Aorta (tissue), 5 donors: ENCODE data around the gene NCL. TPM values are rescaled to one million over a fixed set of nuclear protein-coding genes. Genes with fewer than 3 reads are reported as not detected.
"Not testable (repeated sequence)": the region's sequence is repeated elsewhere in the genome, so short reads cannot be mapped to it uniquely, and the experiment has no call there.

Experiments
- ATAC-seq: fragments of 200-7000 bp; cut with Tn5 transposase; one replicate; pipeline ENCODE4 v1.9.1; 2022; ENCODE audit warnings: moderate library complexity; ENCODE audit not compliant: low FRiP score
- DNase-seq, 2 donors: peaks; one replicate each; pipeline ENCODE4 v3.0.0-alpha.2; 2020
- H3K27ac ChIP-seq, 2 donors: one replicate each; pipeline ENCODE4 v1.5.1; 2013; ENCODE audit warnings: low read length in 2 of 2, mild to moderate bottlenecking in 2 of 2, moderate library complexity in 2 of 2, control low read depth in 1 of 2, inconsistent platforms in 1 of 2, low read depth in 1 of 2
- H3K27me3 ChIP-seq, 2 donors: one replicate each; pipeline ENCODE4 v1.6.1; 2013; ENCODE audit warnings: control low read depth in 1 of 2, low read length in 1 of 2, mild to moderate bottlenecking in 1 of 2, moderate library complexity in 1 of 2; ENCODE audit not compliant: insufficient read depth in 2 of 2, control insufficient read depth in 1 of 2
- H3K36me3 ChIP-seq, 2 donors: one replicate each; pipeline ENCODE4 v1.6.1; 2013; ENCODE audit warnings: control low read depth in 1 of 2, low read length in 1 of 2, mild to moderate bottlenecking in 1 of 2; ENCODE audit not compliant: insufficient read depth in 2 of 2, control insufficient read depth in 1 of 2
- H3K4me1 ChIP-seq, 2 donors: one replicate each; pipeline ENCODE4 v1.6.1; 2013; ENCODE audit warnings: low read length in 2 of 2, control low read depth in 1 of 2, mild to moderate bottlenecking in 1 of 2, moderate library complexity in 1 of 2; ENCODE audit not compliant: insufficient read depth in 2 of 2, control insufficient read depth in 1 of 2
- H3K4me3 ChIP-seq, 2 donors: one replicate each; pipeline ENCODE4 v1.5.1; 2013; ENCODE audit warnings: low read length in 2 of 2, control low read depth in 1 of 2, mild to moderate bottlenecking in 1 of 2
- H3K9me3 ChIP-seq: one replicate; pipeline ENCODE4 v1.6.1; 2013; ENCODE audit warnings: mild to moderate bottlenecking, low read length; ENCODE audit not compliant: control insufficient read depth
- WGBS, 2 donors: extraction: QIAGEN DNeasy Blood & Tissue Kit; methylation state at CpG; one replicate each; pipeline ENCODE4 v1.1.7; 2013; 5-methylcytosine and 5-hydroxymethylcytosine counted together
- intact Hi-C, 2 donors: fragments of 100-400 bp; cut with DNase I; formaldehyde crosslinking; loops; one replicate each; pipeline versions ENCODE4 v1.14.2 to v1.15.0; 2022
- polyA plus RNA-seq, 2 donors: library from polyadenylated mRNA; stranded (reverse); fragments of 200-250 nt; gene quantifications; one replicate each; pipeline ENCODE4 v1.2.3, GENCODE V29; 2013
- total RNA-seq, 2 donors: library from RNA; stranded (reverse); fragmentation: NEBNext Ultra II Directional; extraction: Animal tissue kit (Norgen Biotek cat#: 25700); gene quantifications; one replicate each; pipeline ENCODE4 v1.2.1, GENCODE V29; 2021
- donor health status: healthy with polysubstance abuse.
- donor health status: Bipolar disorder and iron deficiency.
- donor health status: DM: no; HTN: no; CAD: no.
- donor health status: DM: no; HTN: no; CAD: no.
- donor health status: DM: yes; HTN: yes; CAD: no.

NCL gene
- total and polyA plus RNA-seq, 4 donors, result 178 to 408 (median 240) TPM

DNA sequence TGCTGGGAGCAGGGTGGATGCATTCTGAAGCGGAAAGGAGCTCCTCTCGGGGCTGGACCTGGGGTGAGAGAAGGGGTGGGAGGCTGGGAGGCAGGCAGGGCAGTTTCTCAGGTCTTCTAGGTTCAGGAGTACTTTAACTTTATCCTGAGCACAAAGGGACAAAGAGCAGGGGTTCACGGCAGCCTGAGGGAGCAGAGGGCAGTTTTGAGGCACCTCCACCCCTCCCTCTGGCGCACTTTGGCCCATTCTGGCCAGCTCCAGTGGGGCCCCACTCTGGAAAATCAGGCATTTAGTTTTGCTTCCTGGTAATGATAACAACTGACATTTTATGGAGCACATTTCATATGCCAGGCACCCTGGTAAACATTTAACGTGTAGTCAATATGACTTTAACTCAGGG, 54.5 kb downstream of the NCL start:
- no peaks in the 10 kb centered on the region for H3K27me3 ChIP-seq
- DNase-seq (no peak), ATAC-seq (no peak)
- WGBS, 2 donors, result 95 to 97% methylated on average over 5 of the region's 5 CpGs
- no peak overlapping the region for H3K4me3 ChIP-seq
- H3K4me1 ChIP-seq, result peaks cover 0 to 2% of the 10 kb centered on the region in 2 donors
- no peaks in the 10 kb centered on the region for H3K9me3 ChIP-seq
- H3K36me3 ChIP-seq, result no peaks in the 10 kb centered on the region
- intact Hi-C loops, result loop anchor here (5.0 to 10.0 kb wide), 7 partner anchors 102 to 307 kb away; no protein-coding TSS in a partner anchor
- H3K27ac ChIP-seq, result no peak overlapping the region

DNA sequence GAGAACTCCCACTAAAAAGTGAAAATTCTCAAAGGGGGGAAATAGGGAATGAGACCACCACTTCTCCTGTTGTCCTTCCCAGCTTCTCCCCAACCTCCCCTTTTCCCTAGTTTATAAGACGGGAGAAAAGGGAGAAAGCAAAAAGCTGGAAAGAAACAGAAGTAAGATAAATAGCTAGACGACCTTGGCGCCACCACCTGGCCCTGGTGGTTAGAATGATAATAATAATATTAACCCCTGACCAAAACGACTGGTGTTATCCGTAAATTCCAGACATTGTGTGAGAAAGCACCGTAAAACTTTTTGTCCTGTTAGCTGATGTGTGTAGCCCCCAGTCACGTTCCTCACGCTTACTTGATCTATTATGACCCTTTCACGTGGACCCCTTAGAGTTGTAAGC, 56.0 kb downstream of the NCL start:
- H3K4me1 ChIP-seq, H3K36me3 ChIP-seq, H3K27ac ChIP-seq, ATAC-seq, H3K27me3 ChIP-seq, DNase-seq, H3K9me3 ChIP-seq, H3K4me3 ChIP-seq: not testable (repeated sequence)
- intact Hi-C loops, result loop anchor here in 1 of 2 donors (5.0 kb wide), 1 partner anchor 101 kb away; no protein-coding TSS in a partner anchor
- WGBS, 2 donors, result 70 to 85% methylated on average over 9 of the region's 9 CpGs

DNA sequence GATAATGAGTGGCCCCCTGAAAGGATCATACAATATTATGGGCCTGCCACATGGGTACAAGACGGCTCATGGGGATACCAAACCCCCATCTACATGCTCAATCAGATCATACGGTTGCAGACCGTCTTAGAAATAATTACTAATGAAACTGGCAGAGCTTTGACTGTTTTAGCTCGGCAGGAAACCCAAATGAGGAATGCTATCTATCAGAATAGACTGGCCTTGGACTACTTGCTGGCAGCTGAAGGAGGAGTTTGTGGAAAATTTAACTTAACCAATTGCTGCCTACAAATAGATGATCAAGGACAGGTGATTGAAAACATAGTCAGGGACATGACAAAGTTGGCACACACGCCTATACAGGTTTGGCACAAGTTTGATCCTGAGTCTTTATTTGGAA, 56.6 kb downstream of the NCL start:
- not testable (repeated sequence) for H3K9me3 ChIP-seq, ATAC-seq, H3K27me3 ChIP-seq, H3K4me3 ChIP-seq, DNase-seq, H3K27ac ChIP-seq, H3K4me1 ChIP-seq, H3K36me3 ChIP-seq
- intact Hi-C loops, result loop anchor here in 1 of 2 donors (5.0 kb wide), 1 partner anchor 100 kb away; no protein-coding TSS in a partner anchor
- 41 to 45% methylated on average over 5 of the region's 5 CpGs for WGBS, 2 donors

DNA sequence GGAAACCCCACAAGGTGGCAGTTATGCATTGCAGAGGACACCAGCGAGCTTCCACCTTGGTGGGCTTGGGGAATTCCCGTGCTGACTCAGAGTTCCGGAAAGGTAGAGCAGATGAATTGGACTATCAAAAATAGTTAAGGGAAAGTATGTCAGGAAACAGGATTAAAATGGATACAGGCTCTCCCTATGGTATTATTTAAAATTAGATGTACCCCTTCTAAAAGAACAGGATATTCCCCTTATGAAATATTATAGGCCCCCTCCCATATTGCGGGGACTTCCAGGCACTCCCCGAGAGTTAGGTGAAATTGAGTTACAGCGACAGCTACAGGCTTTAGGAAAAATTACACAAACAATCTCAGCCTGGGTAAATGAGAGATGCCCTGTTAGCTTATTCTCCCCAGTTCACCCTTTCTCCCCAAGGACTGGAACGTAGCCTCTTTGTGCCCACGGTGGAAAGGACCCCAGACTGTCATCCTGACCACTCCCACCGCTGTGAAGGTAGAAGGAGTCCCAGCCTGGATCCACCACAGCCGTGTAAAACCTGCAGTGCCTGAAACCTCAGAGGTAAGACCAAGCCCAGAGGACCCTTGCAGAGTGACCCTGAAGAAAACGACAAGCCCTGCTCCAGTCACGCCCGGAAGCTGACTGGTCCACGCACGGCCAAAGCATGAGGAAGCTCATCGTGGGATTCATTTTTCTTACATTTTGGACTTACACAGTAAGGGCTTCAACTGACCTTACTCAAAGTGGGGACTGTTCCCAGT, 58.5 kb downstream of the NCL start:
- DNase-seq, H3K27ac ChIP-seq: not testable (repeated sequence)
- intact Hi-C loops, result loop anchor here in 1 of 2 donors (5.0 kb wide), 1 partner anchor 98 kb away; no protein-coding TSS in a partner anchor

DNA sequence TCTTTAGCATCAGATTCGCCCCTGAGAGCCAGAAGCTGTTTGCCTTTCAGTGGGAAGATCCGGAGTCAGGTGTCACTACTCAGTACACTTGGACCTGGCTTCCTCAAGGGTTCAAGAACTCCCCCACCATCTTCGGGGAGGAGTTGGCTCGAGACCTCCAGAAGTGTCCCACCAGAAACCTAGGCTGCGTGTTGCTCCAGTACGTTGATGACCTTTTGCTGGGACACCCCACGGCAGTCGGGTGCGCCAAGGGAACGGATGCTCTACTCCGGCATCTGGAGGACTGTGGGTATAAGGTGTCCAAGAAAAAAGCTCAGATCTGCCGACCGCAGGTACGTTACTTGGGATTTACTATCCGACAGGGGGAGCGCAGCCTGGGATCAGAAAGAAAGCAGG, 60.1 kb downstream of the NCL start:
- 92% methylated on average over 16 of the region's 16 CpGs for WGBS, 2 donors
- DNase-seq, H3K27me3 ChIP-seq, H3K4me1 ChIP-seq, H3K36me3 ChIP-seq, intact Hi-C loops, H3K9me3 ChIP-seq, H3K27ac ChIP-seq, H3K4me3 ChIP-seq, ATAC-seq: not testable (repeated sequence)

More for the DNA sequence above, 58.5 kb downstream of the NCL start:
- H3K9me3 ChIP-seq, H3K36me3 ChIP-seq, H3K4me1 ChIP-seq, H3K4me3 ChIP-seq, H3K27me3 ChIP-seq, ATAC-seq: not testable (repeated sequence)
- WGBS, 2 donors, result 27 to 28% methylated on average over 16 of the region's 16 CpGs

Other genes starting within 250 kb of the NCL start
- 1 to 10 TPM; 4.0 to 6.7 TPM for gene B3GNT7, start 68.8 kb downstream of the NCL start, total RNA-seq
- gene B3GNT7, start 68.8 kb downstream of the NCL start, polyA plus RNA-seq, result 1 to 10 TPM in 1 of 2 donors, under 1 TPM in 1; 0.56 to 3.5 TPM
- 1 to 10 TPM in 1 of 2 donors, under 1 TPM in 1; 0.36 to 2.1 TPM for gene NMUR1, start 66.0 kb upstream of the NCL start, total RNA-seq
- under 1 TPM in 1 of 2 donors, not detected in 1; 0.15 TPM for gene NMUR1, start 66.0 kb upstream of the NCL start, polyA plus RNA-seq
- not detected for gene TEX44, start 128.4 kb upstream of the NCL start, total RNA-seq
- not detected for gene TEX44, start 128.4 kb upstream of the NCL start, polyA plus RNA-seq
- gene PTMA, start 244.0 kb upstream of the NCL start, total RNA-seq, result 100 to 1,000 TPM; 792 to 882 TPM
- gene PTMA, start 244.0 kb upstream of the NCL start, polyA plus RNA-seq, result 1,000 to 10,000 TPM; 1,255 to 2,243 TPM